ENCODE data around the gene MAP4K4.

Gene MAP4K4

GRCh38 chr2:101729521-101730190 is 32.1 kb downstream of the MAP4K4 start:
- no peak overlapping the region for H2AFZ ChIP-seq (ENCODE audit: low read length)
- H3K9me3 ChIP-seq (replicated peaks; ENCODE audit: insufficient read depth, low read length) = no peaks in the 10 kb centered on the region
- no peak overlapping the region for H3K4me3 ChIP-seq (ENCODE audit: low read length)
- TF ChIP-seq EZH2phosphoT487 (IDR thresholded peaks at IDR 0.05; ENCODE audit: low read length) = no peak
- TF ChIP-seq EZH2 (optimal IDR thresholded peaks at IDR 0.05; ENCODE audit: low read depth, low read length) = no peak
- no peak for TF ChIP-seq CTCF (IDR thresholded peaks at IDR 0.05; ENCODE audit: low read length)
- no peaks in the 10 kb centered on the region for H3K27me3 ChIP-seq (replicated peaks; ENCODE audit: insufficient read depth, low read length)
- no peak overlapping the region for H3K4me2 ChIP-seq (ENCODE audit: low read depth, low read length)
- no peaks in the 10 kb centered on the region for H3K4me1 ChIP-seq (ENCODE audit: low read length)
- DNase-seq = no peak
- no peaks in the 10 kb centered on the region for H3F3A ChIP-seq (ENCODE audit: insufficient read depth, low read length)
- no peaks in the 10 kb centered on the region for H4K20me1 ChIP-seq (ENCODE audit: insufficient read depth, low read length)
- no peaks in the 10 kb centered on the region for H3K36me3 ChIP-seq (replicated peaks; ENCODE audit: insufficient read depth, low read length)
- H3K9ac ChIP-seq (ENCODE audit: low read length) = no peak overlapping the region
- no peaks in the 10 kb centered on the region for H3K9me2 ChIP-seq (replicated peaks; ENCODE audit: insufficient read depth, low read length)
- H3K27ac ChIP-seq (ENCODE audit: low read length) = no peak overlapping the region
- 0 out of 2 replicates have a peak, but pooled peaks cover 5% of the 10 kb centered on the region for H3K79me2 ChIP-seq (ENCODE audit: low read length)

GRCh38 chr2:101731221-101732054 is 33.9 kb downstream of the MAP4K4 start:
- H3F3A ChIP-seq (ENCODE audit: insufficient read depth, low read length) = no peaks in the 10 kb centered on the region
- no peaks in the 10 kb centered on the region for H4K20me1 ChIP-seq (ENCODE audit: insufficient read depth, low read length)
- no peaks in the 10 kb centered on the region for H3K27me3 ChIP-seq (replicated peaks; ENCODE audit: insufficient read depth, low read length)
- TF ChIP-seq EZH2phosphoT487 (IDR thresholded peaks at IDR 0.05; ENCODE audit: low read length) = no peak
- TF ChIP-seq CTCF (IDR thresholded peaks at IDR 0.05; ENCODE audit: low read length) = no peak
- H3K9me3 ChIP-seq (replicated peaks; ENCODE audit: insufficient read depth, low read length) = no peaks in the 10 kb centered on the region
- no peak overlapping the region for H2AFZ ChIP-seq (ENCODE audit: low read length)
- H3K4me3 ChIP-seq (ENCODE audit: low read length) = no peak overlapping the region
- no peaks in the 10 kb centered on the region for H3K9me2 ChIP-seq (replicated peaks; ENCODE audit: insufficient read depth, low read length)
- H3K4me1 ChIP-seq (ENCODE audit: low read length) = no peaks in the 10 kb centered on the region
- no peak overlapping the region for H3K27ac ChIP-seq (ENCODE audit: low read length)
- no peaks in the 10 kb centered on the region for H3K36me3 ChIP-seq (replicated peaks; ENCODE audit: insufficient read depth, low read length)
- 0 out of 2 replicates have a peak, but pooled peaks cover 4% of the 10 kb centered on the region for H3K79me2 ChIP-seq (ENCODE audit: low read length)
- no peak overlapping the region for H3K9ac ChIP-seq (ENCODE audit: low read length)
- DNase-seq = no peak
- H3K4me2 ChIP-seq (ENCODE audit: low read depth, low read length) = no peak overlapping the region

- no peak overlapping the region for H3K9ac ChIP-seq (ENCODE audit: low read length)
- no peaks in the 10 kb centered on the region for H3K36me3 ChIP-seq (replicated peaks; ENCODE audit: insufficient read depth, low read length)
- no peaks in the 10 kb centered on the region for H3K27me3 ChIP-seq (replicated peaks; ENCODE audit: insufficient read depth, low read length)
- no peaks in the 10 kb centered on the region for H3K9me2 ChIP-seq (replicated peaks; ENCODE audit: insufficient read depth, low read length)
- H3K79me2 ChIP-seq (ENCODE audit: low read length) = no peaks in the 10 kb centered on the region
- no peaks in the 10 kb centered on the region for H3K4me1 ChIP-seq (ENCODE audit: low read length)
- H3K4me3 ChIP-seq (ENCODE audit: low read length) = no peak overlapping the region
- no peak overlapping the region for H3K27ac ChIP-seq (ENCODE audit: low read length)
- no peak overlapping the region for H2AFZ ChIP-seq (ENCODE audit: low read length)
- no peak for DNase-seq
- H3F3A ChIP-seq (ENCODE audit: insufficient read depth, low read length) = no peaks in the 10 kb centered on the region
- H3K4me2 ChIP-seq (ENCODE audit: low read depth, low read length) = no peak overlapping the region
- no peaks in the 10 kb centered on the region for H4K20me1 ChIP-seq (ENCODE audit: insufficient read depth, low read length)
- no peak for TF ChIP-seq CTCF (IDR thresholded peaks at IDR 0.05; ENCODE audit: low read length)
- TF ChIP-seq EZH2phosphoT487 (IDR thresholded peaks at IDR 0.05; ENCODE audit: low read length) = no peak
- no peak for TF ChIP-seq EZH2 (optimal IDR thresholded peaks at IDR 0.05; ENCODE audit: low read depth, low read length)
- H3K9me3 ChIP-seq (replicated peaks; ENCODE audit: insufficient read depth, low read length) = no peaks in the 10 kb centered on the region
Measured at GRCh38 chr2:101732199-101732598, 34.7 kb downstream of the MAP4K4 start.
